Measurements from ENCODE around the gene TENT5A. TPM values are rescaled to one million over a fixed set of nuclear protein-coding genes. Genes with fewer than 3 reads are reported as not detected.
"Not testable (repeated sequence)": the region's sequence is repeated elsewhere in the genome, so short reads cannot be mapped to it uniquely, and the experiment has no call there.

Gene TENT5A
- total and polyA plus RNA-seq, 8 donors: 3.7 to 54.0 (median 17.1) TPM

DNA sequence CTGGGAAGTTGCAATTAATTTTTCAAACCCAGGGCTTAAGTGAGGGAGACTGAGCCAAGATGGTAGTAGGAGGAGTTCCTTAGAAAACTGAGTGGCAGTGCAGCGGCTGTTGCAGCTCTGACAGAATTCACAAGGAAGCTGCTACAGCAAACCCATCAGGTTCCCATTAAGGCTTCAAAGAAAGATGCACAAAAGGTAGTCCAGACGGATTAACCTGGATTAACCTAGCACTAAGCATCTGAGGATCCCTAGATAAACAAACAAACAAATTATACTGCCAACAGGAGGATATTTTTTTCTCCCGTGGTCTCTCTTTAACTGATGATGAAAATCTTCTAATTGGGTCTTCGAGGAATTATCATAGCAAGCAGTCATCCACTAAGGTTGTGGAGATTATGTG is 5.2 kb downstream of the TENT5A start:
- DNase-seq: peak in 1 of 2 donors; percentile 27
- peaks cover 0 to 21% (median 7%) of the 10 kb centered on the region in 4 donors for H3K36me3 ChIP-seq
- H3K27me3 ChIP-seq: no peaks in the 10 kb centered on the region
- H3K4me3 ChIP-seq: peak overlapping the region in 2 of 4 donors; percentile 15 to 20
- no peaks in the 10 kb centered on the region for H3K9me3 ChIP-seq
- TF ChIP-seq POLR2AphosphoS5 (IDR thresholded peaks at IDR 0.05): no peak
- TF ChIP-seq CTCF (IDR thresholded peaks at IDR 0.05): no peak
- H3K27ac ChIP-seq: peak overlapping the region in 1 of 5 donors; percentile 43
- WGBS, 5 donors: 53 to 69% (median 59%) methylated on average over 4 of the region's 4 CpGs
- intact Hi-C loops (cut with DNase I; ENCODE audit: low total_unique reads): no loop called here
- peaks cover 21 to 54% (median 37%) of the 10 kb centered on the region in 4 donors for H3K4me1 ChIP-seq

DNA sequence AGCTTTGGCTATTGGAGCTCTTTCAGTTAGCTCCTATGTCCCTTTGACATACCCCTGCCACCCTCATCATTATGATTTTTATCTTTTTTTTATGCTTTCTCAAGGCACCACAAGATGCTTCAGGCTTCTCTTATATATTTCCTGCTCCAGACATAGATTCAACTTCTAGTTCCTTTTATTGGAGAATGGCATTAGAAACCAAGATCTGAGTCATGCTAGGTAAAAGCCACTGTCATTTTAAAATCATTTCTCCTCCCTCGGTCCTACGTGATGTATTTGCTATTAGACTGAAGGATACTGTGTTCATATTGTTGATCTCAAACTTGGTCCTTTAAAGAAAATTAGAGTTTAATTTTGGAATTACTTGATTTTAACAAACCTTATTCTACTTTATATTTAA is 8.3 kb downstream of the TENT5A start:
- intact Hi-C loops (cut with DNase I; ENCODE audit: low total_unique reads): no loop called here
- TF ChIP-seq CTCF (IDR thresholded peaks at IDR 0.05) (no peak), EP300 (IDR thresholded peaks at IDR 0.05) (no peak), POLR2A (IDR thresholded peaks at IDR 0.05) (no peak), POLR2AphosphoS5 (IDR thresholded peaks at IDR 0.05) (no peak)
- no peak for DNase-seq
- Histone ChIP-seq H3K4me3 (no peak overlapping the region), H3K4me1 (peaks cover 11 to 44% (median 27%) of the 10 kb centered on the region in 4 donors), H3K36me3 (peaks cover 0 to 21% (median 7%) of the 10 kb centered on the region in 4 donors), H3K9me3 (no peaks in the 10 kb centered on the region), H3K27me3 (no peaks in the 10 kb centered on the region), H3K27ac (peak overlapping the region in 1 of 5 donors; percentile 4)
- 58 to 87% (median 61%) methylated on average over 2 of the region's 2 CpGs for WGBS, 5 donors

DNA sequence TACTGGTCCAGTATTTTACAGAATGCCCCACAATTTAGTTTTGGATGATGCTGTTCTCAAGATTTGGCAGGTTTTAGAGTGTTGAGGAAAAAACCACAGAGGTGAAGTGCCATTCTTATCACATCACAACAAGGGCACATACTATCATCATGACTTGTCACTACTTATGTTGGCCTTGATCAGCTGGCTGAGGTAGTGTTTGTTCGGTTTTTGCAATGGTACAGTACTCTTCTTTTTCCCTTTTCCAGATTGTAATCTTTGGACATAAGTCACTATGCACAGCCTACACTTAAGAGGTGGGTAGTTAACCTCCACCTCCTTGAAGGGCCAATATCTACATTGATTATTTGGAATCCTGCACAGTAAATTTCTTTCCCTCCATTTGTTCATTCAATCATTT is 8.8 kb downstream of the TENT5A start:
- no peak overlapping the region for H3K27ac ChIP-seq
- 55 to 76% (median 69%) methylated on average over 1 of the region's 1 CpG for WGBS, 5 donors

DNA sequence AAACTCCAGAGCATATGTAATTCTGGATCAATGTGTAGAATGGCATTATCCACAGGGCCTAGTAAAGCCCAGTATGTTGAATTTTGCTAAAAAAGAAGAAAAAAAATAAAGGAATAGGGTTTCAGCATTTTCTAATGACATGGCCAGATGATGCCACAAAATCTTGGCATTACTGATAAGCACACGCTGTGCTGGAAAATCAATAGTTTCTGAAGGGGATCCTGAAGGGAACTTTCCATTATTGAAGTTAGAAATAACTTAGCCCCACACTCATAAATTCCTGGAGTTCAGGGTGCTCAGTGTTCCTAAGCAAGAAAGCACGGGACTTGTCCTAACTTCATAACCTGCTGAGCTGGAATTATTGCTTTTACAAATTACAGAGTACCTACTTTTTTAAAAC is 10.8 kb downstream of the TENT5A start:
- no peak for DNase-seq
- 69 to 85% (median 78%) methylated on average over 2 of the region's 2 CpGs for WGBS, 5 donors
- H3K36me3 ChIP-seq: peaks cover 0 to 14% (median 7%) of the 10 kb centered on the region in 4 donors
- no peak for TF ChIP-seq POLR2A (IDR thresholded peaks at IDR 0.05)
- no peak for TF ChIP-seq POLR2AphosphoS5 (IDR thresholded peaks at IDR 0.05)
- TF ChIP-seq EP300 (IDR thresholded peaks at IDR 0.05): no peak
- TF ChIP-seq CTCF (IDR thresholded peaks at IDR 0.05): no peak
- H3K4me1 ChIP-seq: peaks cover 0 to 20% (median 9%) of the 10 kb centered on the region in 4 donors
- no peaks in the 10 kb centered on the region for H3K27me3 ChIP-seq
- H3K4me3 ChIP-seq: no peak overlapping the region
- H3K9me3 ChIP-seq: no peaks in the 10 kb centered on the region
- H3K27ac ChIP-seq: no peak overlapping the region
- intact Hi-C loops (cut with DNase I; ENCODE audit: low total_unique reads): no loop called here

More for the DNA sequence above, 8.8 kb downstream of the TENT5A start:
- no peak for TF ChIP-seq EP300 (IDR thresholded peaks at IDR 0.05)
- no peak for TF ChIP-seq POLR2AphosphoS5 (IDR thresholded peaks at IDR 0.05)
- no peak for TF ChIP-seq POLR2A (IDR thresholded peaks at IDR 0.05)
- TF ChIP-seq CTCF (IDR thresholded peaks at IDR 0.05): no peak
- Histone ChIP-seq H3K4me1 (peaks cover 11 to 40% (median 23%) of the 10 kb centered on the region in 4 donors), H3K27me3 (no peaks in the 10 kb centered on the region), H3K4me3 (no peak overlapping the region), H3K9me3 (no peaks in the 10 kb centered on the region), H3K36me3 (peaks cover 0 to 21% (median 7%) of the 10 kb centered on the region in 4 donors)
- no peak for DNase-seq
- intact Hi-C loops (cut with DNase I; ENCODE audit: low total_unique reads): no loop called here

DNA sequence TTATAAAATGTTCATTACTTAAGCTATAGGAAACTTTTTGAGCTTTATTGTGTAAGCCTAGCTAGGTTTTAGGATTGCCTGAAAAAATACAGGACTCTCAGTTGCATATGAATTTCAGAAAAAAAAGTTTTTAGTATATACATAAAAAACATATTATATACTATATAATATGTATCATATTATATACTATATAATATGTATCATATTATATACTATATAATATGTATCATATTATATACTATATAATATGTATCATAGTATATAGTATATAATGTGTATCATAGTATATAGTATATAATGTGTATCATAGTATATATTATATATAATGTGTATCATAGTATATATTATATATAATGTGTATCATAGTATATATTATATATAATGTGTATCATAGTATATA is 11.9 kb downstream of the TENT5A start:
- H3K9me3 ChIP-seq; H3K27me3 ChIP-seq; H3K4me3 ChIP-seq; H3K36me3 ChIP-seq; intact Hi-C loops (cut with DNase I; ENCODE audit: low total_unique reads); H3K4me1 ChIP-seq; DNase-seq; H3K27ac ChIP-seq: not testable (repeated sequence)

Measured in stomach (tissue), 9 donors.